A673 (cell line): ENCODE data around the gene BANP. TPM values are rescaled to one million over a fixed set of nuclear protein-coding genes. Genes with fewer than 3 reads are reported as not detected.

ENCODE experiments used
- BruUV-seq: library from RNA; stranded (reverse); fragments of 400-500 nt; replicated peaks from 2 replicates; lab custom pipeline; 2021; lab: Mats Ljungman, UMichigan
- CTCF ChIA-PET: fragments of 300-600 bp; sonication (Branson Sonifier 250); formaldehyde crosslinking; loops from one replicate; lab custom pipeline; 2022; ENCODE audit warnings: antibody characterized with exemption; lab: Charles Lee
- POLR2A ChIA-PET: fragments of 300-600 bp; sonication (Branson Sonifier 250); formaldehyde crosslinking; loops from one replicate; lab custom pipeline; 2022; ENCODE audit warnings: antibody characterized with exemption; ENCODE audit not compliant: low non-redundant PET; lab: Charles Lee
- DNase-seq: peaks from one replicate; pipeline ENCODE4 v3.0.0-alpha.2; 2015; ENCODE audit warnings: low spot score
- H3K27ac ChIP-seq: fragments of 200-600 bp; sonication (generic); 2 replicates; pipeline ENCODE4 v1.5.1; 2016; ENCODE audit warnings: mixed run types, low read depth, mild to moderate bottlenecking, mixed read lengths, antibody characterized with exemption, low read length; ENCODE audit not compliant: poor library complexity, severe bottlenecking
- H3K27me3 ChIP-seq: fragments of 200-600 bp; sonication (generic); replicated peaks from 2 replicates; pipeline ENCODE4 v1.6.1; 2017; ENCODE audit warnings: mixed run types, low read depth, mild to moderate bottlenecking, mixed read lengths, antibody characterized with exemption, low read length; ENCODE audit not compliant: insufficient read depth, poor library complexity
- H3K36me3 ChIP-seq: fragments of 200-600 bp; sonication (generic); 2 replicates; pipeline ENCODE4 v1.6.1; 2016; ENCODE audit warnings: mixed run types, mild to moderate bottlenecking, mixed read lengths, antibody characterized with exemption, low read length; ENCODE audit not compliant: insufficient read depth, poor library complexity, severe bottlenecking
- H3K4me1 ChIP-seq: fragments of 200-600 bp; sonication (generic); 2 replicates; pipeline ENCODE4 v1.6.1; 2017; ENCODE audit warnings: mixed run types, mild to moderate bottlenecking, mixed read lengths, antibody characterized with exemption, low read length; ENCODE audit not compliant: insufficient read depth, poor library complexity, severe bottlenecking
- H3K4me3 ChIP-seq: fragments of 200-600 bp; sonication (generic); 2 replicates; pipeline ENCODE4 v1.5.1; 2016; ENCODE audit warnings: low read depth, mixed run types, mild to moderate bottlenecking, mixed read lengths, low read length; ENCODE audit not compliant: poor library complexity, severe bottlenecking
- H3K9me3 ChIP-seq: fragments of 200-600 bp; sonication (generic); 2 replicates; pipeline ENCODE4 v1.6.1; 2016; ENCODE audit warnings: mixed run types, low read depth, mild to moderate bottlenecking, mixed read lengths, antibody characterized with exemption, low read length; ENCODE audit not compliant: poor library complexity, severe bottlenecking
- EZH2 ChIP-seq: fragments of 200-600 bp; sonication (generic); IDR thresholded peaks from 2 replicates; pipeline ENCODE4 v1.6.1; 2017; ENCODE audit warnings: borderline replicate concordance, low read depth, mild to moderate bottlenecking, mixed read lengths, antibody characterized with exemption, low read length; ENCODE audit not compliant: poor library complexity, severe bottlenecking
- intact Hi-C: fragments of 100-400 bp; cut with micrococcal nuclease; formaldehyde crosslinking; loops from one replicate; pipeline ENCODE4 v1.10.0; 2022; ENCODE audit not compliant: unreplicated experiment
- total RNA-seq: library from RNA; stranded (reverse); gene quantifications from 2 replicates; pipeline ENCODE4 v1.2.3, GENCODE V29; 2021
- TF ChIP-seq, protein P1 (sequence below): fragments of 300-800, 200-600 bp; sonication (generic); conservative IDR thresholded peaks from 2 replicates; pipeline ENCODE4 v1.5.1; 2017; ENCODE audit warnings: low read depth, mild to moderate bottlenecking, antibody characterized with exemption, low read length, moderate library complexity, mixed read lengths

Gene BANP
- total RNA-seq, 1 experiment from 2014 or later, result 44.3 TPM

DNA sequence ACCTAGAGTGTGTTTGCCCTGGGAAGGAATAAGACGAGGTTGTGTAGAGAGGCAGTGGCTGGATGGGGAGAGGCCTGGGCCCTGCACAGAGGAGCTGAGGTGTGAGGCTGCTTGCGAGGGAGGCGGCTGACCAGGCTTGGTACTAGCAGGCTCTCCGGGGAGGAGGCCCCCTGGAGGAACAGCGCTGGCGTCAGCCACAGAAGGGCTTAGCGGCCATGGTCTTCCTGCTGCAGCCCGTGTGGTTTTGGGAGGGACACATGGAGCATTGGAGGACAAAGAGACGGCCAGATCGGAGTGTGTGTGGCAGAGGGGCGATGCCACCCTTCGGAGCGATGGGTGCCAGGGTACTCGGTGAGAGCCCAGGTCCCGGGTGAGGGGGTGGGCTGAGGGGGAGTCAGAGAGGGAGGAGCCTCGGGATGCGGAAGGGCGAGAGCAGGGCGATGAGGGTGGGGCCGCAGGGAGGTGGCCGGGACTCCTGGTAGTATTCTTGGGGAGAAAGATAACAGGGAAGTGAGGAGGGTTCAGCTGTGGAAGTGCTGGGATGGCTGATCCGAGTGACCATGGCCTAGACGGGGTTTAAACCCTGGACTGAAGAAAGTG is 8.3 kb downstream of the BANP start:
- Histone ChIP-seq H3K4me1 (peaks cover 17% of the 10 kb centered on the region), H3K36me3 (no peaks in the 10 kb centered on the region), H3K27ac (peak overlapping the region; percentile 30), H3K4me3 (no peak overlapping the region), H3K27me3 (no peaks in the 10 kb centered on the region), H3K9me3 (no peaks in the 10 kb centered on the region)
- POLR2A ChIA-PET, result no interaction called here
- BruUV-seq, result no TSS peak
- intact Hi-C loops, result loop anchor here (10.0 kb wide), 2 partner anchors 65 to 475 kb away; no protein-coding TSS in a partner anchor
- CTCF ChIA-PET, result no interaction called here
- DNase-seq, result no peak
- TF ChIP-seq, protein P1, sequence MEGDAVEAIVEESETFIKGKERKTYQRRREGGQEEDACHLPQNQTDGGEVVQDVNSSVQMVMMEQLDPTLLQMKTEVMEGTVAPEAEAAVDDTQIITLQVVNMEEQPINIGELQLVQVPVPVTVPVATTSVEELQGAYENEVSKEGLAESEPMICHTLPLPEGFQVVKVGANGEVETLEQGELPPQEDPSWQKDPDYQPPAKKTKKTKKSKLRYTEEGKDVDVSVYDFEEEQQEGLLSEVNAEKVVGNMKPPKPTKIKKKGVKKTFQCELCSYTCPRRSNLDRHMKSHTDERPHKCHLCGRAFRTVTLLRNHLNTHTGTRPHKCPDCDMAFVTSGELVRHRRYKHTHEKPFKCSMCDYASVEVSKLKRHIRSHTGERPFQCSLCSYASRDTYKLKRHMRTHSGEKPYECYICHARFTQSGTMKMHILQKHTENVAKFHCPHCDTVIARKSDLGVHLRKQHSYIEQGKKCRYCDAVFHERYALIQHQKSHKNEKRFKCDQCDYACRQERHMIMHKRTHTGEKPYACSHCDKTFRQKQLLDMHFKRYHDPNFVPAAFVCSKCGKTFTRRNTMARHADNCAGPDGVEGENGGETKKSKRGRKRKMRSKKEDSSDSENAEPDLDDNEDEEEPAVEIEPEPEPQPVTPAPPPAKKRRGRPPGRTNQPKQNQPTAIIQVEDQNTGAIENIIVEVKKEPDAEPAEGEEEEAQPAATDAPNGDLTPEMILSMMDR, result no peak
- TF ChIP-seq EZH2, result no peak

- Histone ChIP-seq H3K27ac (no peak overlapping the region), H3K9me3 (no peaks in the 10 kb centered on the region), H3K4me3 (no peak overlapping the region), H3K36me3 (no peaks in the 10 kb centered on the region), H3K27me3 (no peaks in the 10 kb centered on the region), H3K4me1 (peaks cover 17% of the 10 kb centered on the region)
- TF ChIP-seq EZH2, result no peak
- TF ChIP-seq, protein P1, result no peak
- ChIA-PET CTCF (no interaction called here), POLR2A (no interaction called here)
- intact Hi-C loops, result no loop called here
- no peak for DNase-seq
- no TSS peak for BruUV-seq
Observed at GRCh38 chr16:87960296-87960695, 9.1 kb downstream of the BANP start.

GRCh38 chr16:87960852-87961251 is 9.6 kb downstream of the BANP start:
- TF ChIP-seq, protein P1, result no peak
- TF ChIP-seq EZH2, result no peak
- ChIA-PET CTCF (no interaction called here), POLR2A (no interaction called here)
- Histone ChIP-seq H3K4me1 (peaks cover 15% of the 10 kb centered on the region), H3K9me3 (no peaks in the 10 kb centered on the region), H3K27ac (no peak overlapping the region), H3K27me3 (no peaks in the 10 kb centered on the region), H3K4me3 (no peak overlapping the region), H3K36me3 (no peaks in the 10 kb centered on the region)
- DNase-seq, result no peak
- no TSS peak for BruUV-seq
- intact Hi-C loops, result no loop called here
